ENCODE data around the gene SLC16A8.

DNA sequence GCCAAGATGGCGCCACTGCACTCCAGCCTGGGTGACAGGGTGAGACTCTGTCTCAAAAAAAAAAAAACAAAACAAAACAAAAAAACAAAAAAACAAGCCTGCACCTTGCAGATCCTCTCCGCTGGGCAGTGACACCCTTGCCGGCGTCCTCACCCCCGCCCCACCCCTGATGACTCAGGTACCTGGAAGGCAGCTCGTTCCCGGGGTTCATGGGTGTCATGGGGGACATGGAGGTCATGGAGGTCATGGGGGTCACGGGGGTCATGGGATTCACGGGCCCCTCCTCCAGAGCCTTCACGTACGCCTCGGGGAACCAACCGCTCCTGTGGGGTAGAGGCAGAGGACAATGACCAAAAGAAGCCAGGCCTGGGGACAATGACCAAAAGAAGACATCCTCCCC lies 3.0 kb upstream of the SLC16A8 start:
- no peak for TF ChIP-seq EP300 (IDR thresholded peaks at IDR 0.05)
- TF ChIP-seq POLR2A (IDR thresholded peaks at IDR 0.05) = no peak
